ENCODE results near the gene TNFRSF9. TPM values are rescaled to one million over a fixed set of nuclear protein-coding genes. Genes with fewer than 3 reads are reported as not detected.
A peak's percentile ranks its signal among the peaks of the same experiment; 100 is the strongest.
"Not testable (repeated sequence)": the region's sequence is repeated elsewhere in the genome, so short reads cannot be mapped to it uniquely, and the experiment has no call there.

Gene TNFRSF9
- total RNA-seq, 3 donors from 2014 or later, result 0.59 TPM; not detected in 2

GRCh38 chr1:7967651-7968050, 27.0 kb upstream of the TNFRSF9 start:
- H3K9me3 ChIP-seq, result no peaks in the 10 kb centered on the region
- H3K27me3 ChIP-seq, result no peaks in the 10 kb centered on the region
- H3K4me3 ChIP-seq, result no peak overlapping the region
- intact Hi-C loops (cut with DNase I; ENCODE audit: low total_unique reads), result no loop called here
- TF ChIP-seq, protein P1, sequence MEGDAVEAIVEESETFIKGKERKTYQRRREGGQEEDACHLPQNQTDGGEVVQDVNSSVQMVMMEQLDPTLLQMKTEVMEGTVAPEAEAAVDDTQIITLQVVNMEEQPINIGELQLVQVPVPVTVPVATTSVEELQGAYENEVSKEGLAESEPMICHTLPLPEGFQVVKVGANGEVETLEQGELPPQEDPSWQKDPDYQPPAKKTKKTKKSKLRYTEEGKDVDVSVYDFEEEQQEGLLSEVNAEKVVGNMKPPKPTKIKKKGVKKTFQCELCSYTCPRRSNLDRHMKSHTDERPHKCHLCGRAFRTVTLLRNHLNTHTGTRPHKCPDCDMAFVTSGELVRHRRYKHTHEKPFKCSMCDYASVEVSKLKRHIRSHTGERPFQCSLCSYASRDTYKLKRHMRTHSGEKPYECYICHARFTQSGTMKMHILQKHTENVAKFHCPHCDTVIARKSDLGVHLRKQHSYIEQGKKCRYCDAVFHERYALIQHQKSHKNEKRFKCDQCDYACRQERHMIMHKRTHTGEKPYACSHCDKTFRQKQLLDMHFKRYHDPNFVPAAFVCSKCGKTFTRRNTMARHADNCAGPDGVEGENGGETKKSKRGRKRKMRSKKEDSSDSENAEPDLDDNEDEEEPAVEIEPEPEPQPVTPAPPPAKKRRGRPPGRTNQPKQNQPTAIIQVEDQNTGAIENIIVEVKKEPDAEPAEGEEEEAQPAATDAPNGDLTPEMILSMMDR (IDR thresholded peaks at IDR 0.05), result no peak
- no peak for TF ChIP-seq POLR2AphosphoS5 (IDR thresholded peaks at IDR 0.05)
- no peak for TF ChIP-seq POLR2A (IDR thresholded peaks at IDR 0.05)
- no peak for DNase-seq (ENCODE audit: low spot score in 2 of 2)
- no peak overlapping the region for H3K27ac ChIP-seq
- peaks cover 5% of the 10 kb centered on the region for H3K36me3 ChIP-seq
- H3K4me1 ChIP-seq, result peaks cover 0 to 12% of the 10 kb centered on the region in 2 donors

DNA sequence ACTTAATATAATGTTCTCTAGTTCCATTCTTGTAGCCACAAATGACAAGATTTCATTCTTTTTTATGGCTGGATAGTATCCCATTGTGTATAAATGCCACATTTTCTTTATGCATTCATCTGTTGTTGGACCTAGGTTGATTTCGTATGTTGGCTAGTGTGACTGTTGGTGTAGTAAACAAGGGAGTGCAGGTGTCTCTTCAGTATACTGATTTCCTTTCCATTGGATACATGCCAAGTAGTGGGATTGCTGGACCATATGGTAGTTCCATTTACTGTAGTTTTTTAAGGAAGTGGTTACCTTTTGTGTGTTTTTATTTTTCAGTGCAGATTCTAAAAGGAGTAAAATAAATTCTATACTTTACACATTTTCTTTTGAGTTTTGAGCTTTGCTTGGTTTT, 26.6 kb upstream of the TNFRSF9 start:
- TF ChIP-seq POLR2AphosphoS5 (IDR thresholded peaks at IDR 0.05), result no peak
- TF ChIP-seq, protein P1 (IDR thresholded peaks at IDR 0.05), result no peak
- no peak for TF ChIP-seq POLR2A (IDR thresholded peaks at IDR 0.05)
- no peak for DNase-seq (ENCODE audit: low spot score in 2 of 2)
- peaks cover 5% of the 10 kb centered on the region for H3K36me3 ChIP-seq
- no peak overlapping the region for H3K4me3 ChIP-seq
- no peaks in the 10 kb centered on the region for H3K9me3 ChIP-seq
- H3K27me3 ChIP-seq, result no peaks in the 10 kb centered on the region
- H3K27ac ChIP-seq, result no peak overlapping the region
- intact Hi-C loops (cut with DNase I; ENCODE audit: low total_unique reads), result no loop called here
- H3K4me1 ChIP-seq, result peaks cover 0 to 12% of the 10 kb centered on the region in 2 donors

DNA sequence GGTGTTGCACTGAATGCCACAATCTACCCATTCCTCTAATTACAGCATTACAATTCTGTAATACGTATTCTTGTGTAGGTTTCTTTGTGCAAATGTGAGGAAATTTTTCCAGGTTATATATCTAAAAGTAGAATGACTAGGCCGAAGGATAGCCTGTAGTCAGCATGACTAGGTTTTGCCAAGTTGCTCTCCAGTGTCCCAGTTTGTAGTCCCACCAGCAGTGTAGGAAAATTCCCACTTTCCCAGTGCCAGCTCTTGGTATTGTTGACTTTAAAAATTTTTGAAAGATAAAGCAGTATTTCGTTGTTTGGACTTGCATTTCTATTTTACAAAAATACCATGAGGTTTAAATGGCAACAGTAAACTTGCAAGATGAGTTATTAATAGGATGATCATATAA, 23.8 kb upstream of the TNFRSF9 start:
- intact Hi-C loops (cut with DNase I; ENCODE audit: low total_unique reads), result no loop called here
- no peaks in the 10 kb centered on the region for H3K9me3 ChIP-seq
- DNase-seq (ENCODE audit: low spot score in 2 of 2), result no peak
- TF ChIP-seq POLR2A (IDR thresholded peaks at IDR 0.05), result no peak
- TF ChIP-seq, protein P1 (IDR thresholded peaks at IDR 0.05), result no peak
- TF ChIP-seq POLR2AphosphoS5 (IDR thresholded peaks at IDR 0.05), result no peak
- H3K27me3 ChIP-seq, result no peaks in the 10 kb centered on the region
- no peak overlapping the region for H3K4me3 ChIP-seq
- H3K27ac ChIP-seq, result peak overlapping the region in 1 of 2 donors; percentile 13
- H3K36me3 ChIP-seq, result no peaks in the 10 kb centered on the region
- H3K4me1 ChIP-seq, result peaks cover 0 to 12% of the 10 kb centered on the region in 2 donors

DNA sequence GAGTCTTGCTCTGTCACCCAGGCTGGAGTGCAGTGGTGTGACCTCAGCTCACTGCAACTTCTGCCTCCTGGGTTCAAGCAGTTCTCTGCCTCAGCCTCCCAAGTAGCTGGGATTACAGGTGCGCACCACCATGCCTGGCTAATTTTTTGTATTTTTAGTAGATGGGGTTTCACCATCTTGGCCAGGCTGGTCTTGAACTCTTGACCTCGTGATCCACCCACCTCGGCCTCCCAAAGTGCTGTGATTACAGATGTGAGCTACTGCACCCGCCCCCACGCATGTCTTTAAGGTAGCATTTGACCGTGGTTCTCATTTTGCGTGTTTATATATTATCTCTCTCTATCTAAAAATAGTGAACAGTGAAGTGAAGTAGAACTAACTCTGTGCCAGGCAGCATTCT, 23.2 kb upstream of the TNFRSF9 start:
- peaks cover 0 to 12% of the 10 kb centered on the region in 2 donors for H3K4me1 ChIP-seq
- H3K36me3 ChIP-seq; H3K27me3 ChIP-seq; H3K9me3 ChIP-seq; H3K4me3 ChIP-seq; intact Hi-C loops (cut with DNase I; ENCODE audit: low total_unique reads); DNase-seq (ENCODE audit: low spot score in 2 of 2): not testable (repeated sequence)
- peak overlapping the region in 1 of 2 donors; percentile 13 for H3K27ac ChIP-seq

DNA sequence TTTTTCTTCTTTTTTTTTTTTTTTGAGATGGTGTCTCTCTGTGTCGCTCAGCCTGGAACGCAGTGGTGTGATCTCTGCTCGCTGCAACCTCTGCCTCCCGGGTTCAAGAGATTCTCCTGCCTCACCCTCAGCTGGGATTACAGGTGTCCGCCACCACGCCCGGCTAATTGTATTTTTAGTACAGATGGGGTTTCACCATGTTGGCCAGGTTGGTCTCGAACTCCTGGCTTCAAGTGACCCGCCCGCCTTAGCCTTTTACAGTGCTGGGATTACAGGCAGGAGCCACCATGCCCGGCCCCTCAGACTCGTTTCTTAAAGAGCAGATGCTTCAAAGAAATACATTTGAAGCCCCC, 22.7 kb upstream of the TNFRSF9 start:
- intact Hi-C loops (cut with DNase I; ENCODE audit: low total_unique reads); H3K36me3 ChIP-seq: not testable (repeated sequence)

GRCh38 chr1:7962636-7963377, 22.2 kb upstream of the TNFRSF9 start:
- Histone ChIP-seq H3K27ac (peak overlapping the region in 1 of 2 donors; percentile 95), H3K9me3 (no peaks in the 10 kb centered on the region), H3K4me1 (peaks cover 0 to 12% of the 10 kb centered on the region in 2 donors), H3K4me3 (peak overlapping the region in 2 of 3 donors; percentile 83 to 84), H3K27me3 (no peaks in the 10 kb centered on the region), H3K36me3 (no peaks in the 10 kb centered on the region)
- intact Hi-C loops (cut with DNase I; ENCODE audit: low total_unique reads), result no loop called here
- TF ChIP-seq, protein P1 (IDR thresholded peaks at IDR 0.05), result no peak
- TF ChIP-seq POLR2AphosphoS5 (IDR thresholded peaks at IDR 0.05), result no peak
- DNase-seq (ENCODE audit: low spot score in 2 of 2), result no peak

More for the DNA sequence above, 22.7 kb upstream of the TNFRSF9 start:
- not testable (repeated sequence) for H3K27ac ChIP-seq; DNase-seq (ENCODE audit: low spot score in 2 of 2); H3K4me3 ChIP-seq; H3K27me3 ChIP-seq; H3K9me3 ChIP-seq
- H3K4me1 ChIP-seq, result peaks cover 0 to 12% of the 10 kb centered on the region in 2 donors

Measured in breast epithelium (tissue), 4 donors.